Subcutaneous abdominal adipose tissue (tissue), 5 donors: ENCODE measurements around the gene KLHL41.
"Not testable (repeated sequence)": the region's sequence is repeated elsewhere in the genome, so short reads cannot be mapped to it uniquely, and the experiment has no call there.

Experiments
- H3K27ac ChIP-seq: one replicate; pipeline ENCODE4 v1.7.0; 2013; ENCODE audit warnings: low read depth, mild to moderate bottlenecking, inconsistent platforms, low read length, moderate library complexity
- H3K27me3 ChIP-seq, 5 donors: one replicate each; pipeline ENCODE4 v1.7.0; 2013; ENCODE audit warnings: low read length in 5 of 5, inconsistent platforms in 1 of 5; ENCODE audit not compliant: control insufficient read depth in 5 of 5, insufficient read depth in 4 of 5
- H3K36me3 ChIP-seq, 5 donors: one replicate each; pipeline ENCODE4 v1.7.0; 2013; ENCODE audit warnings: low read length in 5 of 5; ENCODE audit not compliant: control insufficient read depth in 5 of 5, insufficient read depth in 5 of 5
- H3K4me1 ChIP-seq, 5 donors: one replicate each; pipeline ENCODE4 v1.7.0; 2013; ENCODE audit warnings: low read length in 5 of 5, mild to moderate bottlenecking in 3 of 5, moderate library complexity in 1 of 5; ENCODE audit not compliant: control insufficient read depth in 5 of 5, insufficient read depth in 5 of 5
- H3K4me3 ChIP-seq, 5 donors: one replicate each; pipeline ENCODE4 v1.7.0; 2013; ENCODE audit warnings: low read length in 5 of 5, low read depth in 1 of 5
- H3K9ac ChIP-seq, 5 donors: one replicate each; pipeline ENCODE4 v1.7.0; 2013; ENCODE audit warnings: low read length in 5 of 5, mild to moderate bottlenecking in 4 of 5, moderate library complexity in 3 of 5
- H3K9me3 ChIP-seq, 5 donors: one replicate each; pipeline ENCODE4 v1.7.0; 2013; ENCODE audit warnings: low read length in 5 of 5; ENCODE audit not compliant: control insufficient read depth in 5 of 5
- donor health status: healthy.
- donor health status: healthy.
- donor health status: healthy.
- donor health status: healthy.
- donor health status: healthy.

The KLHL41 gene

GRCh38 chr2:169507698-169508097, 1.8 kb upstream of the KLHL41 start:
- H3K4me3 ChIP-seq, result no peak overlapping the region
- H3K36me3 ChIP-seq, result peaks cover 0 to 16% (median 6%) of the 10 kb centered on the region in 5 donors
- no peak overlapping the region for H3K27ac ChIP-seq
- no peaks in the 10 kb centered on the region for H3K27me3 ChIP-seq
- H3K9me3 ChIP-seq, result no peaks in the 10 kb centered on the region
- no peak overlapping the region for H3K9ac ChIP-seq
- no peaks in the 10 kb centered on the region for H3K4me1 ChIP-seq

- H3K9ac ChIP-seq, result no peak overlapping the region
- no peak overlapping the region for H3K4me3 ChIP-seq
- no peak overlapping the region for H3K27ac ChIP-seq
- no peaks in the 10 kb centered on the region for H3K36me3 ChIP-seq
- no peaks in the 10 kb centered on the region for H3K4me1 ChIP-seq
- no peaks in the 10 kb centered on the region for H3K27me3 ChIP-seq
- no peaks in the 10 kb centered on the region for H3K9me3 ChIP-seq
These were observed 453 bp downstream of the KLHL41 start for GRCh38 chr2:169509955-169510354.

GRCh38 chr2:169510496-169510895, 994 bp downstream of the KLHL41 start:
- H3K4me3 ChIP-seq, result no peak overlapping the region
- no peaks in the 10 kb centered on the region for H3K27me3 ChIP-seq
- H3K4me1 ChIP-seq, result no peaks in the 10 kb centered on the region
- H3K9ac ChIP-seq, result no peak overlapping the region
- no peak overlapping the region for H3K27ac ChIP-seq
- H3K36me3 ChIP-seq, result no peaks in the 10 kb centered on the region
- H3K9me3 ChIP-seq, result no peaks in the 10 kb centered on the region

- H3K4me3 ChIP-seq, result no peak overlapping the region
- no peaks in the 10 kb centered on the region for H3K9me3 ChIP-seq
- no peak overlapping the region for H3K9ac ChIP-seq
- H3K36me3 ChIP-seq, result no peaks in the 10 kb centered on the region
- no peaks in the 10 kb centered on the region for H3K4me1 ChIP-seq
- no peak overlapping the region for H3K27ac ChIP-seq
- no peaks in the 10 kb centered on the region for H3K27me3 ChIP-seq
These were observed 2.3 kb downstream of the KLHL41 start for GRCh38 chr2:169511818-169512217.

- Histone ChIP-seq H3K27me3 (no peaks in the 10 kb centered on the region), H3K27ac (no peak overlapping the region), H3K9me3 (no peaks in the 10 kb centered on the region), H3K9ac (no peak overlapping the region), H3K4me1 (no peaks in the 10 kb centered on the region), H3K4me3 (no peak overlapping the region), H3K36me3 (no peaks in the 10 kb centered on the region)
These were observed 3.0 kb downstream of the KLHL41 start for GRCh38 chr2:169512525-169512924.

GRCh38 chr2:169513094-169513493, 3.6 kb downstream of the KLHL41 start:
- no peak overlapping the region for H3K27ac ChIP-seq

GRCh38 chr2:169513926-169514325, 4.4 kb downstream of the KLHL41 start:
- Histone ChIP-seq H3K9me3 (no peaks in the 10 kb centered on the region), H3K27me3 (no peaks in the 10 kb centered on the region), H3K4me1 (no peaks in the 10 kb centered on the region), H3K9ac (no peak overlapping the region), H3K36me3 (no peaks in the 10 kb centered on the region), H3K4me3 (no peak overlapping the region), H3K27ac (no peak overlapping the region)

More at GRCh38 chr2:169513094-169513493, 3.6 kb downstream of the KLHL41 start:
- H3K36me3 ChIP-seq, result no peaks in the 10 kb centered on the region
- H3K4me1 ChIP-seq, result no peaks in the 10 kb centered on the region
- H3K9me3 ChIP-seq, result no peaks in the 10 kb centered on the region
- no peaks in the 10 kb centered on the region for H3K27me3 ChIP-seq
- H3K9ac ChIP-seq, result no peak overlapping the region
- H3K4me3 ChIP-seq, result no peak overlapping the region

GRCh38 chr2:169514758-169515157, 5.3 kb downstream of the KLHL41 start:
- not testable (repeated sequence) for H3K27ac ChIP-seq, H3K9me3 ChIP-seq, H3K36me3 ChIP-seq, H3K9ac ChIP-seq, H3K27me3 ChIP-seq, H3K4me3 ChIP-seq, H3K4me1 ChIP-seq

- not testable (repeated sequence) for H3K9me3 ChIP-seq, H3K27ac ChIP-seq, H3K36me3 ChIP-seq, H3K4me1 ChIP-seq, H3K4me3 ChIP-seq, H3K27me3 ChIP-seq, H3K9ac ChIP-seq
These were observed 7.0 kb downstream of the KLHL41 start for GRCh38 chr2:169516488-169516995.

GRCh38 chr2:169520896-169521295, 11.4 kb downstream of the KLHL41 start:
- peaks cover 0 to 10% (median 5%) of the 10 kb centered on the region in 5 donors for H3K36me3 ChIP-seq
- H3K27ac ChIP-seq, result no peak overlapping the region
- H3K27me3 ChIP-seq, result no peaks in the 10 kb centered on the region

GRCh38 chr2:169523681-169524080, 14.2 kb downstream of the KLHL41 start:
- H3K4me1 ChIP-seq, result no peaks in the 10 kb centered on the region
- no peak overlapping the region for H3K9ac ChIP-seq
- H3K27me3 ChIP-seq, result no peaks in the 10 kb centered on the region
- no peak overlapping the region for H3K27ac ChIP-seq
- H3K36me3 ChIP-seq, result peaks cover 3 to 15% (median 5%) of the 10 kb centered on the region in 5 donors
- H3K9me3 ChIP-seq, result no peaks in the 10 kb centered on the region
- H3K4me3 ChIP-seq, result no peak overlapping the region

More at GRCh38 chr2:169520896-169521295, 11.4 kb downstream of the KLHL41 start:
- Histone ChIP-seq H3K4me1 (no peaks in the 10 kb centered on the region), H3K4me3 (no peak overlapping the region), H3K9me3 (no peaks in the 10 kb centered on the region), H3K9ac (no peak overlapping the region)
